B cell (primary cell): Measurements from ENCODE around the gene GOLIM4.

Experiments used
- CTCF ChIP-seq: fragments of 200-600 bp; IDR thresholded peaks from one replicate; pipeline ENCODE4 v1.8.0; 2022; ENCODE audit warnings: antibody characterized with exemption, mild to moderate bottlenecking
- EZH2 ChIP-seq: IDR thresholded peaks from 2 replicates; pipeline ENCODE4 v1.6.1; 2012; ENCODE audit warnings: borderline replicate concordance, low read depth, mild to moderate bottlenecking, moderate library complexity, low read length; ENCODE audit not compliant: insufficient read depth, poor library complexity, severe bottlenecking

GRCh38 chr3:168112894-168113293 lies 17.2 kb upstream of the GOLIM4 start:
- TF ChIP-seq CTCF (no peak), EZH2 (no peak)
